HG03064 (cell line): Measurements from ENCODE around the gene DONSON.

Source experiments
- ATAC-seq: cut with Tn5 transposase; IDR thresholded peaks from one replicate; pipeline ENCODE4 v1.9.1; 2021; ENCODE audit warnings: low read depth; ENCODE audit not compliant: unreplicated experiment

The DONSON gene

GRCh38 chr21:33541756-33542639, 46.5 kb downstream of the DONSON start, which contains the start of gene GART:
Gene GART (minus strand): TSS chr21:33542117. CDS start chr21:33539315, 2,802 bp downstream.
- peak; percentile 54 for ATAC-seq

- no peak for ATAC-seq
These were observed 47.3 kb downstream of the DONSON start for GRCh38 chr21:33541105-33541711.

GRCh38 chr21:33540711-33541104, 47.8 kb downstream of the DONSON start:
- no peak for ATAC-seq

GRCh38 chr21:33539616-33540015, 48.9 kb downstream of the DONSON start:
- ATAC-seq = no peak

- no peak for ATAC-seq
These were observed 51.3 kb downstream of the DONSON start for GRCh38 chr21:33537212-33537611.

GRCh38 chr21:33531007-33531406, 57.5 kb downstream of the DONSON start:
- no peak for ATAC-seq
